OCI-M2 (cell line): Measurements from ENCODE around the gene ITPKB.
"Not testable (repeated sequence)": the region's sequence is repeated elsewhere in the genome, so short reads cannot be mapped to it uniquely, and the experiment has no call there.

Experiments used
- DNase-seq: peaks from one replicate; lab custom pipeline; 2025; ENCODE audit not compliant: unreplicated experiment; lab: John Stamatoyannopoulos, UW

Gene ITPKB

DNA sequence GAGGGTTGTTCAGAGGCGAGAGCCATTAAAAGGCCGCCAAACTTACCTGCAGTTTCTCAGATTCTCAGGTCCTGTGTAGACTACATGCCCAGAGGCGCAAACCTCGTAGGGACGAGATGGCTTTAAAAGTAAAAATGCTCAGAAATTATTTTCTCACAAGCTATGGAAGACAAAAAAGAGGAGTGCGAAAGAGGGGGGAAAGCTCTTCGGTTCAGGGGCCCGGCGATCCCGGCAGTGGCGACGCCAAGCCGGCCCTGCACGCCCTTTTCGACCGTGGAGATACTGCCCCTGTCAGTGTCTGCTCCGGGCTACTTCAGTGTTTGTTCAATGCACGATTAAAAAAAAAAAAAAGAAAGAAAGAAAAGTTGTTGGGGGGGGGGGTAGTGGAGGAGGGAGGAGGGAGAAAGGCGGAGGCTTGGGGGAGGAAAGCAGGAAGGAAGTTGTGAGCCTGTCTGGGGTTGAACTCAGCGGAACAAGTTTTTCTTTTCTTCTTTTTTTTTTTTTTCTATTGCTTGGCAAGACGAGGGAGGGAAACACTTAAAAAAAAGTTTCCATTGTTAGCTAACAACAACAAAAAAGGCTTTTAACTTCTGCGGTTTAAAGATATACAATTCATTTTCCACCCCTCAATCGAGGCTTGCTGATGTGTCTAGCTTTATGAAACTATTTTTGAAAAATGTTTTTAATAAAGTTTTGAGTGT is at the start of gene ITPKB:
Gene ITPKB, minus strand, starts transcription at position 288 of the 701 bp plus-strand sequence. CDS start 1,824 bp downstream, outside the sequence.
- no peak for DNase-seq

DNA sequence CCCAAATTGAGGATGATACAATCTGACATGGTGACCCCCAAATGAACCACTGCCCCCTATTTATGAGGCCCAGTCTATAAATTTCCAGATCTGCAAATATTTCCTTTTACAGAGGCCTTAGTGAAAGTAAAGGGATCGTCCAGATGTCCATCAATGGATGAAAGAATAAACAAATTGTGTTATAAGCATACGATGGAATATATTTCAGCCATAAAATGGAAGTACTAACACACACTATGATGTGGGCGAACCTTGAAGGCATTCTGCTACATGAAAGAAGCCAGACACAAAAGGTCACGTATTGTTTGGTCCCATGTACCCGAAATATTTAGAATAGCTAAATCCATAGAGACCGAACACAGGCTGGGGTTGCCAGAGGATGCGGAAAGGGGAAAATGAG is 48.6 kb upstream of the ITPKB start:
- DNase-seq: no peak

DNA sequence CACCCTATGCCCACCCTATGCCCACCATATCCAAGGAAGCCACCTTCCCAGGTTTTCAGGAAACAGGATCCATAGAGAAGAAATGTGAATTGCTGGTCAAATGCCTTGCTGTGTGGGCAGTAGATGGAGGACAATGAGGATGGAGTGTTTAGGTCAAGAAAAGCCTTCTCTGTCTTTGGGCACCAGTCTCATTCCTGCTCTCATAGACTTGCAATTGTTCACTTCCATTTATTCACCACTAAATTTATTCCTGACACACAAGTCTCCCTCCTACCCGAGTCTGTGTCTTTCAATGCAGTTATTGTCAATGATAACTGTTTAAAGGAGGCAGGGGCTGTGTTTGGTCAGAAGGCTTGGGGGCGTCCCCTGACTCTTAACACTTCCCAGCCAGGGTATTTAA is 48.0 kb upstream of the ITPKB start:
- no peak for DNase-seq

DNA sequence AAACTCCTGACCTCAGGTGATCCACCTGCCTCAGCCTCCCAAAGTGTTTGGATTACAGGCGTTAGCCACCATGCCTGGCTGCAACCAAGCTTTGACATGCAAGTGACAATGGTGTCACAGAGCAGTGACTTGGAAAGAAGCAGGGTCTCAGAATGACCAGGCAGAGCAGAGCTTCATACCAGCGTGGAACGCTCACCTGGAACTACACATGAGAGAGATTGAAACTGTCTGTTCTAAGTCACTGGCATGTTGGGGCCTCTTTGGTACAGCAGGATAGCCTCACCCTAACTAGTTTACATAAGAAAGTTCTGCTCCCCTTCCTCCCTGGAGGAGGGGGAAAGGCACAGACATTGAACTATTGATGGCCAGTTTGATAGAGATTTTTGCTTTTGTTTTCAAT is 47.5 kb upstream of the ITPKB start:
- DNase-seq: no peak

DNA sequence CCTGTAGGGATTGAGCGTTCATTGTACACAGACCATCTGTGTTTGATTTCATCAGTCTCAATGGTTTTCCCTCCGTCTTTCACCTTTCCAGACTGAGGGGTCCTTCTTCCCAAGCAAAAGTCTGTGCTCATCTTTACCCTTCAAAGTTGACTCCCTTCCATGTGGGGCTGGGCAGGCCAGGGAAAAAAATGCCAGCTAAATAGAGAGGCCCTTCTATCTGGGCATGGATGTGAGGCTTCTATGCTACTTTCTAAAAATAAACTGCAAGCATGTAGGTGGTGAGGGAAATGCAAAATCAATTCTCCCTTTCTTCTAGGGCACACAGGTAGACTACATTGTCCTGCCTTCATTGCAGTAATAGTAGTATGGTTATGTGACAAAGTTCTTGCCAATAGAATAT is 46.7 kb upstream of the ITPKB start:
- DNase-seq: no peak

DNA sequence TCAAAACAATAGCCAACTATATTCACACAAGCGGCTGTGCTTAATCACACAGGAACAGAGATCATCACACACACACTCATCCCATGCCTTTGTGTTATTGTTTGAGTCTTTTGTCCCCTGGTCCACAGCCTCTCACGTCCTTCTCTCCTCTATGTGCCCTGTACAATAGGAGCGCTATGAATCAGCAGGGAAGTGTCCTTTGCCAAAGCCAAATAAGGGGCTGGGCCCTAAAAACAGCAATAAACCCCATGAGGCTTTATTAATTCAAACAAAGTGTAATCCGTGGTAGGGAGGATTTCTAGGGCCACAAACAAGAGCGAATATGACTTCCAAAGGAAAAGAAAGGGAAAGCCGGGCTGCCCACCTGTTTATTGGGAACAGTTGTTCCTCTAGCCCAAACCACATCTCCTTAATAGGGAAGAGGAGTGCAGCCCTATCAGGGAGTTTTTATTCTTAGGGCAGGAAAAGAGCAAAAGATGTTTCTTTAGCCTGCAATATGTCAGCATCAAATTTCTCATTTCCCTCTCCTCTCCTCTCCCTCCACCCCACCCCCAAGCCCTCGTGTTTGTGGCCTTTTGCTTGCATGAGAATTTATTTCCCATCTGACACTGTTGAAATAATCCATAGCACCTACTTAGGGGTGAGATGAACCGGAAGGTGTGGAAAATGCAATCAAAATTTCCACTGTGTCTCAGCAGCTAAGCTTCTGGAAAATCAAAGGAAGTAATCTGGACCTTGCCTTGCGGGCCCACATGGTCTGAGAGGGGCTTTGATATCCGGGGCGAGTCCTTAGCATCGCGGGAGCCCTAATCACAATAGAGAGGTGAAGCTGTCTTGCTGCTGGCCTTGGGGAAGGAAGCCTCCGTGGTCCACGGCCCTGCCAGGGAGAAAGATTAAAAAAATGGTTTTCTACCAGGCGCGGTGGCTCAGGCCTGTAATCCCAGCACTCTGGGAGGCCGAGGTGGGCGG is 45.3 kb upstream of the ITPKB start:
- DNase-seq: no peak

DNA sequence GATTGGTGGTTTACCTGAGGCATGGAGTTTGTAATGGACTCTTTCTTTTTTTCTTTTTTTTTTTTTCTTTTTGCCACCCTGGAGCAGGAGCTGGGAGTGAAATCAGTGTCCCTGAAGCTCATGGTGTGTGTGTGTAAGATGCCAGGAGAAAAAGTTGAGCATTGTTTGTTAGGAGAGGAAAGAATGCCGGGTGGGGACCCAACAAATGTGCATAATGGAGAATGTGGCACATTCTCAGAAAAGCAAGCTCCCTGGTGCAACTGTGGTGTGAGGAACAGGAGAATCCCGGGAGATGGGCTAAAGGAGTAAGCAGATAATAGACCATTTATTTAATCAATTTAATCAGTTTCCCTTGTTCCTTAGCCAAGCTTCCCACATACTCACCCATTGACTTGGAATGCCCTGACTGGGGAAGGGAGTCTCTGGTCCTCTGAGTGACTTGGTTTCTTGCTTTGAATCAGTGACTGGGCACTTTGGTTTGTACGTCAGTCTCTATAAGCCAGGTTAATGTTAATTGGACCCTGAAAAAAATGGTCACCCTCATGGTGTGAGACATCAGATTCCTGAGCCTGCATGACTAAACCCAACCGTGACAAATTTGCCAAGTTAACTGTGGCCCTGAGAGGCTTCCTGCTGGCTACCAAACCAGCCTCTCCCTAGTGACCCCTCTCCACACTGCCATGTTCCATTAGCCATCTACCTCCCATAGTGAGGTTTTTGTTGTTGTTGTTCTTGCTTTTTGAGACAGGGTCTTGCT is 43.9 kb upstream of the ITPKB start:
- DNase-seq: no peak

DNA sequence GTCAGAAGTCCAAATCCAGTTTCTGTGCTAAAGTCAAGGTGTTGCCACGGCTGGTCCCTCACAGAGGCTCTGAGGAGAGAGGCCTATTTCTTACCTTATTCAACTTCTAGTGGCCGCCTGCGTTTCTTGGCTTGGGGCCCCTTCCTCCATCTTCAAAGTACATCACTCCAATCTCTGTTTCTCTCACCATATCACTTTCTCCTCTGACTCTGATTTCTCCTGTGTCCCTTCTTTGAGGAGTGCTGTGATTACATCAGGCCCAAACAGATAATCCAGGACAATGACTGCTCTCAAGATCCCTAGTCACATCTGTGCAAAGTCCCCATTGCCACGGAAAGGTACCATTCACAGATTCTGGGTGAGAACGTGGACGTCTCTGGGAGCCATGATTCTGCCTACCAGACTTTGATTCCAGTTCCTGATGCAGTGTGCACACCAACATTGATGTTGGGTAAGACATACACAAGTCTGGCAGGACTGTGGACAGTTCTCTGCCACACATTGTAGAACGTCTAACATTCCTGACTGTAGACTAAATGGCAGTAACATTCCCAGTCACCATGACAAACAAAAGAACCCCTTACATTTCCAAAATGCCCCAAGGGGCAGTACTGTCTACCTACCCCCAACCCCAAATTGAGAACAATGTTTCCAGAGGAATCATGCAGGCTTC is 43.0 kb upstream of the ITPKB start:
- no peak for DNase-seq

DNA sequence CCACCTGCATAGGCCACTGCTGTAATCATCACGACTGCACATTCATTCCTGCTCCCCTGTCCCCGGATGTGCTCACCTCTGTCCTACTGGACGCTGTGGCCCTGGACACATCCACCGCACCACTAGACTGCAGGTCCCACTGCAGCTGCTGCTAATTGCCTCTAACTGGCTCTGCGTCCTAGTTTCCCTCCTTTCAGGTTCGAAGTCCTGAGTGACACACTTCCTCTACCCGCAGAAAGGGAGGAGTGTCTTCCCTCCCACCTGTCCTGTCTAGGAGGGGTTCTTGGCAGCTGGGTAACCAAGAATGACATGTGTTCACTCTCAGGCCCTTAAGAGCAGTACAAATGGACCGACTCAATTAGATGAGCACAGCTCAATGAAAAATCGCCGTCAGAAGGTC is 40.5 kb upstream of the ITPKB start:
- DNase-seq: no peak

DNA sequence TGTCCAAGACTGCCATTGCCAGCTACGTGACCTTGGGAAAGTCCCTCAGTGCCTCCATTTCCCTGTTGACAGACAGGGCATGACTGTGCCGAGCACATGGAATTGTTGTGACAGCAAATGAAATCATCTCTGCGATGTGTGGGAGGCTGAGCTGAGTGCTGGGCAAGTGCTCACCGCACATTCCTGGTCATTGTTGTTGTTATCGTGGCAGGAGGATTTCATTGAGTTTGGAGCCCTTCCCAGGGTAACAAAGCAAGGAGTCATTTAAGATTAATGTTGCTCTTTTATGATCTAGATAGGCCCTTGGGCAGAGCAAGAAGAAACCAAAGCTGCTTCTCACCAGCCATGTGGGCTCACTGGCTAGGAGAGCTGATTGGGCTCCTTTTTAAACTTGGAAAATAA is 39.6 kb upstream of the ITPKB start:
- no peak for DNase-seq

DNA sequence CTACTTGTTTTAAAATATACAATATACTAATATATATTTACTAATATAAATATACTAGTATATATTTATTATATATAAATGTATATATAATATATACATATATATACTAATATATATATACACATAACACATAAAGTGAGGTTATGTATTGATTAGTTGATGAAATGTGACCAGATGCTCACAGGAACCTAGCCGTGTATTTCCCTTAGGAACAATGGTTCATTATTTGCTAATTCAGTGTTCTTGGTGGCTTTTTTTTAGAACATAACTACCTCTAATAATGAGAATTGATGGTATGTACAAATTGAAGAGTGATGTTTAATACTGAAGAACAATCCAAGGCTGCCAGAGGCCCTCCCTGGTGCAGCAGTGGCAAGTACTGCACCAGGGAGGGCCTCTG is 37.9 kb upstream of the ITPKB start:
- DNase-seq: no peak

DNA sequence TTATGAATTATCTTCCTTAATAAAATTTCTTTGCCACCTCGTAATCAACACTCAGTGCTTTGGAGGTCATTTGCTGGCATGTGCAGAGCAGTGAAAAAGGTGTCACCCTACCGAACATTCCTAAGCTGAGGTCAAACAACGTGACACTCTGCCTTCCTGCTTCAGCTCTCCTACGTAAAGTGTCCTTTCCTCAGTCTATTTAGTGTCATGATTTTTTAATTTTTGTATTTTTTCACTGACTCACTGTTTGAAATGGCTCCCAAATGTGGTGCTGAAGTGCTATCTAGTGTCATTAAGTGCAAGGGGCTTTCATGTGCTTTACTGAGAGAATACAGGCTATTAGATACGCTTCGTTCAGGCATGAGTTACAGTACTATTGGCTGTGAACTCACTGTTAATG is 37.0 kb upstream of the ITPKB start:
- no peak for DNase-seq

DNA sequence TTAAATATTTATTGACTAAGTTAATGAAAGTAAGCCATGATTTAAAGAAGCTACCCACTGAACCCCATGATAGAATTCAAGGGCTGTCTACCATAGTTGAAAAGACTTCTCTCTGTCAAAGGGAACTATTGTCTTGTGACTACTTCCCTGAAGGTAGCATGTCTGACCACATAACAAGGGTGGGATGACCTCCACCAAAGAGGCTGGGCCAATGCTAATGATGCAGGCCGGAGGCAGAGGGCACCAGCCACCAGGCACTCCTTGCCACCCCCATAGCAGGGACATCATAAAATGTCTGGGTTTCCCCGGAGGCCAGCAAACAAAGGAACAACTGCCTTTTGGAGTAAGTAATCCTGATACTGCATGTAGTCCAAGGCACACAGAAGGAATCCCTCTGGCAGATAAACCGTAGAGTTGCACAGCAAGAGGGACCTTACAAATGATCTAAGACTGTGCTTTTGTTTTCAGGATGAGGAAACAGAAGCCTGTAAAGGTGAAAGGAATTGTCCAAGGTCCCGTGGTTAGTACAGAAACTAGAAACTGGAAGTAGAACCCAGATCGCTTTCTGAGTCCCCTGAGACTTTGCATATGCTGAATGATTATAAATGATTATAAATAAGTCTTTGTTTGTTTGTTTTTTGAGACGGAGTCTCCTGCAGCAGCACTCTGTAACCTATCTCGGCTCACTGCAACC is 33.5 kb upstream of the ITPKB start:
- no peak for DNase-seq

DNA sequence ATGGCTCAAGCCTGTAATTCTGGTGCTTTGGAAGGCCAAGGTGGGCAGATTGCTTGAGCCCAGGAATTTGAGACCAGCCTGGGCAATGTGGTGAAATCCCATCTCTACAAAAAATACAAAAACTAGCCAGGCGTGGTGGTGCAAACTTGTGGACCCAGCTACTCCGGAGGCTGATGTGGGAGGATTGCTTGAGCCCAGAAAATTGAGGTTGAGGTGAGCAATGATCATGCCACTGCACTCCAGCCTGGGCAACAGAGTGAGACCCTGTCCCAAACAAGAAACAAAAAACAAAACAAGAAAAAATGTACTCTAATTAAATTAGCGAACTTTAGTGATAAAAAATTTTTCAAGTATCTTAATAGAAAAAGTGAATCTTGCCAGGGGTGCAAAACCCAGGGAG is 28.1 kb upstream of the ITPKB start:
- DNase-seq: not testable (repeated sequence)

DNA sequence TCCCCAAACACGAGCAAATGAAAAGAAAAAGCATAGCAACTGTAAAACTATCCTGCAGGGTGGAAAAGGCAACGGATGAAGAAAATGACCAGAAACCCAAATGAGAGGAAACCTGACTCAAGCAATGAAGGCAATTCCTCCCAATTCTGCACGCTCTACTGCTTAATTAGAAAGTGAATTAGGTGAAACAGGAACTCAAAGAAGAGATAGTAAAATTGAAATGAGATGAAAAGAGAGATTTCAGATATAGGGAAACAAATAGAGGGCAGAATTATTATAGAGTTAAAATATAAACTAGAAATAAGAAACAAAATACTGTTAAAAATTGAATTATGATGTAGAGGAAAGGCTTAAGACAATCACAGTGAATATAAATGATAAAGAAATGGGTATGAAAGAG is 27.5 kb upstream of the ITPKB start:
- DNase-seq: no peak

DNA sequence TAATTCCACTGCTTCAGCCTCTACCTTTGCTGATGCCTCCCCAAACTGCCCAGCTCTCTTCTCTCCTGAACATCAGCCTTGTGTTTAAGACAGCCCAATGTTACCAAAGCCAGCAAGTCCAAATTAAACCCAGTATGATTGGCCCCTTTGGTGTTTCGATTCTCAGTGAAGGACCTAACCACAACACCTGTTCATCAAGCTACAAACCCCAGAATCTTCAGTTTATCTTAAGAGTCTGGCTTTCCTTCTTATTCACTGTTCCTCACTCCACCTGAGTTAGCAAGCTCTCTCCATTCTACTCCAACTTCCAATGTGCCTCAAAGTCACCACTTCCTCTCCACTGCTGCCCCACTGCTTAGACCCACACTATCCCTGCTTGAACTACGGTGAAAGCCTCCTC is 25.5 kb upstream of the ITPKB start:
- DNase-seq: no peak

DNA sequence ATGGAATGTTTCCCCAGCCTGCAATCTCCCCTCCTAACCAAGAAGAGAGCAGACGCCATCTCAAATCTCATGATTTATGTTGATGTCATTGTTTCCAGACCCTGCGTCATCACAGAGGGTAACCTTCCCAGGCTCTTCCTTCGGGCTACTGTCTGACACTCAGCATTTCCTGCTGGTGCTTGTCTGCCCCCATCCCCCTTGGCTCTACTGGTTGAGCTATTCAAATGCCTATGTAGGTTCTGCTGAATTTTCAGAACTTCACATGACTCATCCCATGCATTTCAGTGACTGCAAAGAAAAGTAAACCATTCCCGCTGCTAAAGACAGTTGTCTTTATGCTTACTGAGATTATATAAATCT is 24.8 kb upstream of the ITPKB start:
- no peak for DNase-seq

DNA sequence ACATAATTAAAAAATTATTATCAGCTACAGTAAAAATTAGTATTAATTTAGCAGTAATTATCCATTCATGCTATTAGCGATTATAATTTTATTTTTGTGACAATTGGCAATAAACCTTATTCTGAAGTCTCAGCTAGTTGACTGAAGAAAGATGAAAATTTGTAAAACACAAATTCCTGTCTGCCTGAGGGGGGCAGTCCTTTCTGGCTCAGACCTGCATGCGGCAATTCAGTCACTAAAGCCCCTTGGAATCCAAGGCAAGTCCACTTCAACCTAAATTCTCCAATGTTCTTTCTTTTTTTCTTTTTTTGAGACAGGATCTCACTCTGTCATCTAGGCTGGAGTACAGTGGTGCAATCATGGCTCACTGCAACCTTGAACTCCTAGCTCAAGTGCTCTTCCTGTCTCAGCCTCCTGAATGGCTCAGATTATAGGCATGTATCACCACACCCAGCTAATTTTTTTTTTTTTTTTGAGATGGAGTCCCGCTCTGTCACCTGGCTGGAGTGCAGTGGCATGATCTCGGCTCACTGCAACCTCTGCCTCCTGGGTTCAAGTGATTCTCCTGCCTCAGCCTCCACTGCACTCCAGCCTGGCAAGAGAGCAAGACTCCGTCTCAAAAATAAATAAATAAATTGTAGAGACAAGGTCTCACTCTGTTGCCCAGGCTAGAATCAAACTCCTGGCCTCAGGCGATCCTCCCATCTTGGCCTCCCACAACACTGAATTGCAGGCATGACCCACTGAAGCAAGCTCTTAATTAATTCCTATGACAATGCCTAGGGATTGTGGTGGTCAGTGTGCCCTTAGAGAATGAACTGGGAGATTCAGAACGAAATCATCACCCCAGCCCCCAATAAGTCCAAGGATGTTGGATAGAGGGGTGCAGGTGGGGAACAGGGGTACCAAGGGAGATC is 24.2 kb upstream of the ITPKB start:
- no peak for DNase-seq

DNA sequence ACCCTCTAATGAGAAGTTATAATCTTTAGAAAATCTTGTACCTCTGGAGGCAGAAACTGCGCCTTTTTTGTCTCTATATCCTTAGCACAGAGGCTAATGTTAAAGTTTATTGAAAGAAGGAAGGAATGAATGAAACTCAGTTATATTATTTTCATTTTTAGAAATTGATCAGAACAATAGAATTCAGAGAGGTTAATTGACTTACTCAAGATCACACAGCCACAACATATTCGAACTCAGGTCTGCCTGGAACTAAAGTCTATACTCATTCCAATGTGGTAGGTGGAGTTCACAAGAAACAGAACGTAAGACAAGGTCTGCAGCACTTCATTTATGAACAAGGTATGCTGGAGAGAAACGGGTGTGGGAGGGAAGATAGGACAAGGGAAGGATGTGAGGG is 23.0 kb upstream of the ITPKB start:
- DNase-seq: no peak

DNA sequence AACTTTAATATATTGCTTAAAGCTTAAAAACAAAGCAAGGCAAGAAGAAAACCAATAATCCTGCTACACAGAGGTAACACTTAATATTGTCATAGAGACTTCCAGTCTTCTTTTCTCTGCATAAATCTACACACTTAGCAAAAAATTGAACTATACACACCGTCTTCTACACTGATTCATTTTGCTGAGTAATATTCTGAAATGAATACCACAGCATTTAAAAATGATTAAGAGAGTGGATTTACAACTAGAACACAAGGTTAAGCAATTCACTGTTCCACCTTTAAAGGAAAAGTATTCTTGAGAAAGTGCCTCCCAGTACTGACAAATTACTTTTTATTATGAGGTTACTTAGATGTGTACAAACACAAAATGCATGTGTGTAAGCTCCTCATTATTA is 22.2 kb upstream of the ITPKB start:
- no peak for DNase-seq
